ENCODE measurements around the gene CCHCR1.

DNA sequence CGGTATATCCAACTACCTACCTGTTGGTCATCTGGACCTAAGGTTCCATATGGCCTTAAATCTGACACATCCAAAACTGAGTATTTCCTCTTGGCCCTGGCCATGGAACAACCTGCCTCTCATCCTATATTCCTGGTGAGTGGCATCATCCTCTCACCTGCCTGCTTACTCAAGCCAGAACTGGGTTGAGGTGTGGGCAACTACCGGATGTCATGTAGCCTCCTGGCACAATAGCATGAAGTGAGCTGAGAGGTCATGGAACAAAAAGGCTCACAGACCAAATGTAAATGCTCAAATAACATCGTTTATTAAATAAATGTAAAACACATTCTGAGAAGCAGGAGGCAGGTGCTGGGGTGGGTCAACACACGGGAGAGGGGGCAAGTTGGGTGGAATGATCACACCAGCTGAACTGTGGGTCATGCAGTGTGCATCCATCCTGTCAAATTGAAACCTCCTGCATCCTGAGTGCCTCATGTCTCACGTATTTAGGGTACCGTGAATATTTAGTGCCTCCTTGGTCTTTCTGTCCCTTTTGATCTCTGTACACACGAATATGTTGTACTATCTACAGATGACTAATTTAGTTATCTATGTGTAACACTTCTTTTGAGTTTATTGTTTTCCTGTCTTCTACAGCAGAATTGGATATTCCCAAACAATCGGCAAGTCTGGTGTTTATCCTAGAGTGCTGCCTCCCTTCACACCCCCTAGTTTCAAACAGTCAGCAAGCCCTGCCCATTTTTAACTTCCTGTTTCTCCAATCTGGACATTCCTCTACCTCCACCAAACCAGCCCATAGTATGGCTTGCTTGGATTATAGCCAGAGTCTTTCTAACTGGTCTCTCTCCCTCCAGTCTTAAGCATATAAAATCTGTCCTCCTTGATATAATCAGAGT is 20.8 kb upstream of the CCHCR1 start:
- TF ChIP-seq, protein P1, sequence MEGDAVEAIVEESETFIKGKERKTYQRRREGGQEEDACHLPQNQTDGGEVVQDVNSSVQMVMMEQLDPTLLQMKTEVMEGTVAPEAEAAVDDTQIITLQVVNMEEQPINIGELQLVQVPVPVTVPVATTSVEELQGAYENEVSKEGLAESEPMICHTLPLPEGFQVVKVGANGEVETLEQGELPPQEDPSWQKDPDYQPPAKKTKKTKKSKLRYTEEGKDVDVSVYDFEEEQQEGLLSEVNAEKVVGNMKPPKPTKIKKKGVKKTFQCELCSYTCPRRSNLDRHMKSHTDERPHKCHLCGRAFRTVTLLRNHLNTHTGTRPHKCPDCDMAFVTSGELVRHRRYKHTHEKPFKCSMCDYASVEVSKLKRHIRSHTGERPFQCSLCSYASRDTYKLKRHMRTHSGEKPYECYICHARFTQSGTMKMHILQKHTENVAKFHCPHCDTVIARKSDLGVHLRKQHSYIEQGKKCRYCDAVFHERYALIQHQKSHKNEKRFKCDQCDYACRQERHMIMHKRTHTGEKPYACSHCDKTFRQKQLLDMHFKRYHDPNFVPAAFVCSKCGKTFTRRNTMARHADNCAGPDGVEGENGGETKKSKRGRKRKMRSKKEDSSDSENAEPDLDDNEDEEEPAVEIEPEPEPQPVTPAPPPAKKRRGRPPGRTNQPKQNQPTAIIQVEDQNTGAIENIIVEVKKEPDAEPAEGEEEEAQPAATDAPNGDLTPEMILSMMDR (IDR thresholded peaks at IDR 0.05), result no peak
- no peak for TF ChIP-seq POLR2A (IDR thresholded peaks at IDR 0.05)

Measured in body of pancreas (tissue), 4 donors.